MM.1S (cell line): ENCODE results near the gene WDR73.

ENCODE experiments used
- CTCF ChIP-seq: fragments of 300-600 bp; sonication (generic); IDR thresholded peaks from 2 replicates; pipeline ENCODE4 v1.5.1; 2016; ENCODE audit warnings: antibody characterized with exemption, low read length, mixed read lengths
- EZH2 ChIP-seq: fragments of 300-600 bp; sonication (generic); optimal IDR thresholded peaks from 2 replicates; pipeline ENCODE3; 2017; ENCODE audit warnings: low read depth, mild to moderate bottlenecking, antibody characterized with exemption, low read length, mixed read lengths
- EZH2phosphoT487 ChIP-seq: fragments of 300-600 bp; sonication (generic); IDR thresholded peaks from 2 replicates; pipeline ENCODE4 v1.6.1; 2018; ENCODE audit warnings: antibody characterized with exemption, low read length

GRCh38 chr15:84599906-84600305 is 54.2 kb downstream of the WDR73 start:
- TF ChIP-seq EZH2 (no peak), CTCF (no peak), EZH2phosphoT487 (no peak)
